SK-N-SH (cell line): ENCODE data around the gene AGMO.

Experiments
- EP300 ChIP-seq, 2 experiments: IDR thresholded peaks; 2 replicates each; pipeline versions ENCODE4 v1.4.0 to v1.6.1; 2012; ENCODE audit warnings: borderline replicate concordance in 1 of 2, low read depth in 1 of 2, low read length in 1 of 2
- FOXM1 ChIP-seq: IDR thresholded peaks from 2 replicates; pipeline ENCODE4 v1.4.0; 2012; ENCODE audit warnings: low read depth, mild to moderate bottlenecking
- GABPA ChIP-seq: IDR thresholded peaks from 2 replicates; pipeline ENCODE4 v1.4.0; 2012; ENCODE audit warnings: low read depth, mild to moderate bottlenecking
- NFIC ChIP-seq: IDR thresholded peaks from 2 replicates; pipeline ENCODE4 v1.4.0; 2012; ENCODE audit warnings: borderline replicate concordance
- NRF1 ChIP-seq: IDR thresholded peaks from 2 replicates; pipeline ENCODE4 v1.6.1; 2012; ENCODE audit warnings: low read depth, mild to moderate bottlenecking, low read length
- POLR2AphosphoS5 ChIP-seq: IDR thresholded peaks from 2 replicates; pipeline ENCODE4 v1.6.1; 2012; ENCODE audit warnings: low read depth, low read length
- RFX5 ChIP-seq: IDR thresholded peaks from 2 replicates; pipeline ENCODE4 v1.6.1; 2012; ENCODE audit warnings: mild to moderate bottlenecking, improper control_type of control experiment, low read length
- RXRA ChIP-seq: IDR thresholded peaks from 2 replicates; pipeline ENCODE4 v1.4.0; 2012; ENCODE audit warnings: low read depth, mild to moderate bottlenecking, borderline replicate concordance
- SMC3 ChIP-seq: IDR thresholded peaks from 2 replicates; pipeline ENCODE4 v1.6.1; 2012; ENCODE audit warnings: low read depth, low read length, improper control_type of control experiment
- TF ChIP-seq, protein P1 (sequence below): fragments of 200-600 bp; sonication (generic); IDR thresholded peaks from 2 replicates; pipeline ENCODE4 v1.6.1; 2017; ENCODE audit warnings: antibody characterized with exemption, mild to moderate bottlenecking, moderate library complexity
- TF ChIP-seq, protein P2 (sequence below): IDR thresholded peaks from 2 replicates; pipeline ENCODE4 v1.4.0; 2012; ENCODE audit warnings: low read depth

- TF ChIP-seq, protein P1, sequence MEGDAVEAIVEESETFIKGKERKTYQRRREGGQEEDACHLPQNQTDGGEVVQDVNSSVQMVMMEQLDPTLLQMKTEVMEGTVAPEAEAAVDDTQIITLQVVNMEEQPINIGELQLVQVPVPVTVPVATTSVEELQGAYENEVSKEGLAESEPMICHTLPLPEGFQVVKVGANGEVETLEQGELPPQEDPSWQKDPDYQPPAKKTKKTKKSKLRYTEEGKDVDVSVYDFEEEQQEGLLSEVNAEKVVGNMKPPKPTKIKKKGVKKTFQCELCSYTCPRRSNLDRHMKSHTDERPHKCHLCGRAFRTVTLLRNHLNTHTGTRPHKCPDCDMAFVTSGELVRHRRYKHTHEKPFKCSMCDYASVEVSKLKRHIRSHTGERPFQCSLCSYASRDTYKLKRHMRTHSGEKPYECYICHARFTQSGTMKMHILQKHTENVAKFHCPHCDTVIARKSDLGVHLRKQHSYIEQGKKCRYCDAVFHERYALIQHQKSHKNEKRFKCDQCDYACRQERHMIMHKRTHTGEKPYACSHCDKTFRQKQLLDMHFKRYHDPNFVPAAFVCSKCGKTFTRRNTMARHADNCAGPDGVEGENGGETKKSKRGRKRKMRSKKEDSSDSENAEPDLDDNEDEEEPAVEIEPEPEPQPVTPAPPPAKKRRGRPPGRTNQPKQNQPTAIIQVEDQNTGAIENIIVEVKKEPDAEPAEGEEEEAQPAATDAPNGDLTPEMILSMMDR, result no peak
- no peak for TF ChIP-seq FOXM1
- no peak; a peak in 1 of 4 replicates for TF ChIP-seq EP300 (IDR thresholded peaks at IDR 0.05; ENCODE audit: borderline replicate concordance in 1 of 2, low read depth in 1 of 2, low read length in 1 of 2)
- no peak for TF ChIP-seq RFX5
- no peak for TF ChIP-seq RXRA
- TF ChIP-seq NFIC, result no peak
- TF ChIP-seq NRF1, result no peak
- TF ChIP-seq POLR2AphosphoS5, result no peak
- TF ChIP-seq GABPA, result no peak
- TF ChIP-seq, protein P2, sequence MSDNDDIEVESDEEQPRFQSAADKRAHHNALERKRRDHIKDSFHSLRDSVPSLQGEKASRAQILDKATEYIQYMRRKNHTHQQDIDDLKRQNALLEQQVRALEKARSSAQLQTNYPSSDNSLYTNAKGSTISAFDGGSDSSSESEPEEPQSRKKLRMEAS, result no peak
- TF ChIP-seq SMC3, result no peak
Observed at GRCh38 chr7:15424468-15424867, 137.3 kb downstream of the AGMO start.
